HepG2 (cell line): ENCODE data around the gene SLC17A9. TPM values are rescaled to one million over a fixed set of nuclear protein-coding genes. Genes with fewer than 3 reads are reported as not detected.

ENCODE experiments used
- CHD4 ChIP-seq: fragments of 200-600 bp; sonication (generic); IDR thresholded peaks from 2 replicates; pipeline ENCODE4 v1.7.0; 2017; ENCODE audit warnings: mild to moderate bottlenecking, low read length, borderline replicate concordance
- IRF2 ChIP-seq: IDR thresholded peaks from 2 replicates; pipeline ENCODE4 v1.6.1; 2018; ENCODE audit warnings: missing genetic modification reagents, missing compliant biosample characterization
- POLR2G ChIP-seq: fragments of 200-400 bp; formaldehyde crosslinking; IDR thresholded peaks from 2 replicates; pipeline ENCODE4 v1.6.1; 2018; ENCODE audit warnings: mild to moderate bottlenecking, low read depth, low read length, moderate library complexity
- TAF15 ChIP-seq: fragments of 200-400 bp; formaldehyde crosslinking; IDR thresholded peaks from one replicate; pipeline ENCODE4 v1.6.1; 2018; ENCODE audit warnings: mild to moderate bottlenecking, low read depth, low read length; ENCODE audit not compliant: poor library complexity, severe bottlenecking
- THAP11 ChIP-seq: IDR thresholded peaks from 2 replicates; pipeline ENCODE4 v1.6.1; 2016; ENCODE audit warnings: missing biosample characterization, missing genetic modification reagents
- ZNF263 ChIP-seq: sonication (generic); formaldehyde crosslinking; IDR thresholded peaks from 2 replicates; pipeline ENCODE4 v1.4.0; 2020; ENCODE audit warnings: missing genetic modification reagents
- ZNF496 ChIP-seq: sonication (generic); formaldehyde crosslinking; IDR thresholded peaks from 2 replicates; pipeline ENCODE4 v1.8.1; 2023; ENCODE audit warnings: mild to moderate bottlenecking, moderate library complexity, missing genetic modification reagents; ENCODE audit not compliant: insufficient replicate concordance
- ZNF615 ChIP-seq: sonication (generic); formaldehyde crosslinking; IDR thresholded peaks from 2 replicates; pipeline ENCODE4 v1.5.0; 2020; ENCODE audit warnings: mild to moderate bottlenecking, missing genetic modification reagents, borderline replicate concordance
- ZNF83 ChIP-seq: sonication (generic); formaldehyde crosslinking; IDR thresholded peaks from 2 replicates; pipeline ENCODE4 v1.4.0; 2020; ENCODE audit warnings: missing genetic modification reagents, mild to moderate bottlenecking, borderline replicate concordance
- polyA plus RNA-seq, 8 experiments: library from polyadenylated mRNA; depleted of rRNA in 3 of 8; stranded (reverse) in 7 of 8; unstranded in 1 of 8; fragments of >200 nt; fragmentation: Illumina TruSeq in 4 of 8; extraction: Trizol in 4 of 8; gene quantifications; 2 replicates each; pipeline versions ENCODE4 v1.2.1 to v1.2.3, GENCODE V29; 2011 to 2016; ENCODE audit warnings: low read depth in 4 of 8, missing spikeins in 1 of 8, mixed read lengths in 1 of 8; ENCODE audit not compliant: insufficient read depth in 1 of 8
- total RNA-seq, 5 experiments: library from RNA; depleted of rRNA; stranded (reverse); fragments of >200 nt; fragmentation: Illumina TruSeq; extraction: Trizol; gene quantifications; 2 replicates each; pipeline ENCODE4 v1.2.3, GENCODE V29; 2016; ENCODE audit warnings: low read depth in 1 of 5
- TF ChIP-seq, protein P1 (sequence below): sonication (generic); formaldehyde crosslinking; IDR thresholded peaks from 2 replicates; pipeline ENCODE4 v1.4.0; 2020; ENCODE audit warnings: mild to moderate bottlenecking, low read depth, missing genetic modification reagents
- TF ChIP-seq, protein P2 (sequence below): sonication (generic); formaldehyde crosslinking; IDR thresholded peaks from 2 replicates; pipeline ENCODE4 v1.5.1; 2020; ENCODE audit warnings: mild to moderate bottlenecking, missing genetic modification reagents, borderline replicate concordance
- TF ChIP-seq, protein P3 (sequence below): sonication (generic); formaldehyde crosslinking; IDR thresholded peaks from 2 replicates; pipeline ENCODE4 v1.4.0; 2020; ENCODE audit warnings: missing genetic modification reagents
- TF ChIP-seq, protein P4 (sequence below): sonication (generic); formaldehyde crosslinking; IDR thresholded peaks from 2 replicates; pipeline ENCODE4 v1.9.0; 2021; ENCODE audit warnings: missing genetic modification reagents, mild to moderate bottlenecking, borderline replicate concordance
- TF ChIP-seq, protein P5 (sequence below): sonication (generic); formaldehyde crosslinking; IDR thresholded peaks from 2 replicates; pipeline ENCODE4 v1.8.0; 2022; ENCODE audit warnings: missing genetic modification reagents, low read depth, mild to moderate bottlenecking, borderline replicate concordance
- TF ChIP-seq, protein P6 (sequence below): sonication (generic); IDR thresholded peaks from 2 replicates; pipeline ENCODE4 v1.6.1; 2016; ENCODE audit warnings: low read depth, borderline replicate concordance

The SLC17A9 gene
- total and polyA plus RNA-seq, 2 of the 13 experiments (the other 11 are each of a cell fraction or from before 2014, with no cell fraction given), result 110 to 191 TPM

DNA sequence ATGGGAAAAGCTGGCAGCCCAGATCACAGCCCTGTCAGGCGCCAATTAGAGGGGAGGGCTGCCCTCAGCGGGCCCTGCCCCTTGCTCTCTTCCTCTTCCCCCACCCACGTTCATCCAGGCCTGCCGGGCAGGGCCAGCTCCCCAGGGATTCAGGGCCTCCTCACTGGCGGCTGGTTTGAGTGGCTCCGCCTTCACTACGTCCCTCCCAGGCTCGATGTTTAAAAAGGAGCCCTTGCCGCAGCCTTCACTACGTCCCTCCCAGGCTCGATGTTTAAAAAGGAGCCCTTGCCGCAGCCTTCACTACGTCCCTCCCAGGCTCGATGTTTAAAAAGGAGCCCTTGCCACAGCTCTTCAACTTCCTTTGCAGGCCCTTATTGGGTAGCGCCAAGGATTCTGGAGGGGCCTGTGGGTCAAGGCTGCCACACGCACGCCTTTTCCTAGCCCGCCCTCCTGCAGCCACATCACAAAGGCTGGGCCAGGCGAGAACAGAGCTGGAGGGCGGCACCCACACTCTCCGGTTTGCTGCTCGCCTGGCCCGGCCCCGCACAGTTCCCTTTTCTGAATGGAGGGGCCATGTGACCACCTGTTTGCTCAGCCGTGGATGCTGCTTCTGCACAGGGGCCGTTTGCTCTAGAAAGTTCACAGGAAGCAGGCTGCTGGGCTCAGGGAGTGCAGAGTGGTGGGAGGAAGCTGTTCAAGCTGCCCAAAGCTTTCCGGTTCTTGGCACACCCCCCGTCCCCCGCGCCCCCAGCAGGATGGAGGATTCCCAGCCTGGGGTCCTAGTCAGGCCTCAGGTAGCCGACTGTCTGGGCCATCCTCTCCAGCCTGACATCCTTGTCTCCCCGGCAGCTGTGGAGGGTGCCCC lies 1.6 kb downstream of the SLC17A9 start (continued):
- TF ChIP-seq CHD4 (no peak; the same call in 1 of the 2 replicates), ZNF83 (CRISPR knock-in tag) (peak; percentile 83; the same call in 1 of the 2 replicates), ZNF263 (peak; percentile 80), POLR2G (peak; percentile 73), IRF2 (CRISPR knock-in tag) (peak; percentile 97), TAF15 (no peak), ZNF496 (CRISPR knock-in tag) (no peak), THAP11 (CRISPR knock-in tag) (peak; percentile 85), ZNF615 (CRISPR knock-in tag) (no peak; the same call in 1 of the 2 replicates)
- TF ChIP-seq, protein P1, sequence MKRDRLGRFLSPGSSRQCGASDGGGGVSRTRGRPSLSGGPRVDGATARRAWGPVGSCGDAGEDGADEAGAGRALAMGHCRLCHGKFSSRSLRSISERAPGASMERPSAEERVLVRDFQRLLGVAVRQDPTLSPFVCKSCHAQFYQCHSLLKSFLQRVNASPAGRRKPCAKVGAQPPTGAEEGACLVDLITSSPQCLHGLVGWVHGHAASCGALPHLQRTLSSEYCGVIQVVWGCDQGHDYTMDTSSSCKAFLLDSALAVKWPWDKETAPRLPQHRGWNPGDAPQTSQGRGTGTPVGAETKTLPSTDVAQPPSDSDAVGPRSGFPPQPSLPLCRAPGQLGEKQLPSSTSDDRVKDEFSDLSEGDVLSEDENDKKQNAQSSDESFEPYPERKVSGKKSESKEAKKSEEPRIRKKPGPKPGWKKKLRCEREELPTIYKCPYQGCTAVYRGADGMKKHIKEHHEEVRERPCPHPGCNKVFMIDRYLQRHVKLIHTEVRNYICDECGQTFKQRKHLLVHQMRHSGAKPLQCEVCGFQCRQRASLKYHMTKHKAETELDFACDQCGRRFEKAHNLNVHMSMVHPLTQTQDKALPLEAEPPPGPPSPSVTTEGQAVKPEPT (CRISPR knock-in tag), result peak; percentile 81; the same call in 1 of the 2 replicates
- TF ChIP-seq, protein P2, sequence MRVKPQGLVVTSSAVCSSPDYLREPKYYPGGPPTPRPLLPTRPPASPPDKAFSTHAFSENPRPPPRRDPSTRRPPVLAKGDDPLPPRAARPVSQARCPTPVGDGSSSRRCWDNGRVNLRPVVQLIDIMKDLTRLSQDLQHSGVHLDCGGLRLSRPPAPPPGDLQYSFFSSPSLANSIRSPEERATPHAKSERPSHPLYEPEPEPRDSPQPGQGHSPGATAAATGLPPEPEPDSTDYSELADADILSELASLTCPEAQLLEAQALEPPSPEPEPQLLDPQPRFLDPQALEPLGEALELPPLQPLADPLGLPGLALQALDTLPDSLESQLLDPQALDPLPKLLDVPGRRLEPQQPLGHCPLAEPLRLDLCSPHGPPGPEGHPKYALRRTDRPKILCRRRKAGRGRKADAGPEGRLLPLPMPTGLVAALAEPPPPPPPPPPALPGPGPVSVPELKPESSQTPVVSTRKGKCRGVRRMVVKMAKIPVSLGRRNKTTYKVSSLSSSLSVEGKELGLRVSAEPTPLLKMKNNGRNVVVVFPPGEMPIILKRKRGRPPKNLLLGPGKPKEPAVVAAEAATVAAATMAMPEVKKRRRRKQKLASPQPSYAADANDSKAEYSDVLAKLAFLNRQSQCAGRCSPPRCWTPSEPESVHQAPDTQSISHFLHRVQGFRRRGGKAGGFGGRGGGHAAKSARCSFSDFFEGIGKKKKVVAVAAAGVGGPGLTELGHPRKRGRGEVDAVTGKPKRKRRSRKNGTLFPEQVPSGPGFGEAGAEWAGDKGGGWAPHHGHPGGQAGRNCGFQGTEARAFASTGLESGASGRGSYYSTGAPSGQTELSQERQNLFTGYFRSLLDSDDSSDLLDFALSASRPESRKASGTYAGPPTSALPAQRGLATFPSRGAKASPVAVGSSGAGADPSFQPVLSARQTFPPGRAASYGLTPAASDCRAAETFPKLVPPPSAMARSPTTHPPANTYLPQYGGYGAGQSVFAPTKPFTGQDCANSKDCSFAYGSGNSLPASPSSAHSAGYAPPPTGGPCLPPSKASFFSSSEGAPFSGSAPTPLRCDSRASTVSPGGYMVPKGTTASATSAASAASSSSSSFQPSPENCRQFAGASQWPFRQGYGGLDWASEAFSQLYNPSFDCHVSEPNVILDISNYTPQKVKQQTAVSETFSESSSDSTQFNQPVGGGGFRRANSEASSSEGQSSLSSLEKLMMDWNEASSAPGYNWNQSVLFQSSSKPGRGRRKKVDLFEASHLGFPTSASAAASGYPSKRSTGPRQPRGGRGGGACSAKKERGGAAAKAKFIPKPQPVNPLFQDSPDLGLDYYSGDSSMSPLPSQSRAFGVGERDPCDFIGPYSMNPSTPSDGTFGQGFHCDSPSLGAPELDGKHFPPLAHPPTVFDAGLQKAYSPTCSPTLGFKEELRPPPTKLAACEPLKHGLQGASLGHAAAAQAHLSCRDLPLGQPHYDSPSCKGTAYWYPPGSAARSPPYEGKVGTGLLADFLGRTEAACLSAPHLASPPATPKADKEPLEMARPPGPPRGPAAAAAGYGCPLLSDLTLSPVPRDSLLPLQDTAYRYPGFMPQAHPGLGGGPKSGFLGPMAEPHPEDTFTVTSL, result peak; percentile 90
- TF ChIP-seq, protein P3, sequence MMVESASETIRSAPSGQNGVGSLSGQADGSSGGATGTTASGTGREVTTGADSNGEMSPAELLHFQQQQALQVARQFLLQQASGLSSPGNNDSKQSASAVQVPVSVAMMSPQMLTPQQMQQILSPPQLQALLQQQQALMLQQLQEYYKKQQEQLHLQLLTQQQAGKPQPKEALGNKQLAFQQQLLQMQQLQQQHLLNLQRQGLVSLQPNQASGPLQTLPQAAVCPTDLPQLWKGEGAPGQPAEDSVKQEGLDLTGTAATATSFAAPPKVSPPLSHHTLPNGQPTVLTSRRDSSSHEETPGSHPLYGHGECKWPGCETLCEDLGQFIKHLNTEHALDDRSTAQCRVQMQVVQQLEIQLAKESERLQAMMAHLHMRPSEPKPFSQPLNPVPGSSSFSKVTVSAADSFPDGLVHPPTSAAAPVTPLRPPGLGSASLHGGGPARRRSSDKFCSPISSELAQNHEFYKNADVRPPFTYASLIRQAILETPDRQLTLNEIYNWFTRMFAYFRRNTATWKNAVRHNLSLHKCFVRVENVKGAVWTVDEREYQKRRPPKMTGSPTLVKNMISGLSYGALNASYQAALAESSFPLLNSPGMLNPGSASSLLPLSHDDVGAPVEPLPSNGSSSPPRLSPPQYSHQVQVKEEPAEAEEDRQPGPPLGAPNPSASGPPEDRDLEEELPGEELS, result peak; percentile 91
- TF ChIP-seq, protein P4, sequence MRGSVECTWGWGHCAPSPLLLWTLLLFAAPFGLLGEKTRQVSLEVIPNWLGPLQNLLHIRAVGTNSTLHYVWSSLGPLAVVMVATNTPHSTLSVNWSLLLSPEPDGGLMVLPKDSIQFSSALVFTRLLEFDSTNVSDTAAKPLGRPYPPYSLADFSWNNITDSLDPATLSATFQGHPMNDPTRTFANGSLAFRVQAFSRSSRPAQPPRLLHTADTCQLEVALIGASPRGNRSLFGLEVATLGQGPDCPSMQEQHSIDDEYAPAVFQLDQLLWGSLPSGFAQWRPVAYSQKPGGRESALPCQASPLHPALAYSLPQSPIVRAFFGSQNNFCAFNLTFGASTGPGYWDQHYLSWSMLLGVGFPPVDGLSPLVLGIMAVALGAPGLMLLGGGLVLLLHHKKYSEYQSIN (CRISPR knock-in tag), result no peak
- TF ChIP-seq, protein P5, sequence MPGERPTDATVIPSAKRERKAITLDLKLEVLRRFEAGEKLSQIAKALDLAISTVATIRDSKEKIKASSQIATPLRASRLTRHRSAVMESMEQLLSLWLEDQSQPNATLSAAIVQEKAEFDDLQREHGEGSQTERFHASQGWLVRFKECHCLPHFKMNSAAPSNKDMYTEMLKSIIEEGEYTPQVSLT, result 0 out of 2 replicates have a peak, but pooled peaks have one; percentile 26
- TF ChIP-seq, protein P6, sequence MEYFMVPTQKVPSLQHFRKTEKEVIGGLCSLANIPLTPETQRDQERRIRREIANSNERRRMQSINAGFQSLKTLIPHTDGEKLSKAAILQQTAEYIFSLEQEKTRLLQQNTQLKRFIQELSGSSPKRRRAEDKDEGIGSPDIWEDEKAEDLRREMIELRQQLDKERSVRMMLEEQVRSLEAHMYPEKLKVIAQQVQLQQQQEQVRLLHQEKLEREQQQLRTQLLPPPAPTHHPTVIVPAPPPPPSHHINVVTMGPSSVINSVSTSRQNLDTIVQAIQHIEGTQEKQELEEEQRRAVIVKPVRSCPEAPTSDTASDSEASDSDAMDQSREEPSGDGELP, result peak; percentile 92
